ENCODE measurements around the gene AANAT.
A peak's percentile ranks its signal among the peaks of the same experiment; 100 is the strongest.
"Not testable (repeated sequence)": the region's sequence is repeated elsewhere in the genome, so short reads cannot be mapped to it uniquely, and the experiment has no call there.

Gene AANAT

DNA sequence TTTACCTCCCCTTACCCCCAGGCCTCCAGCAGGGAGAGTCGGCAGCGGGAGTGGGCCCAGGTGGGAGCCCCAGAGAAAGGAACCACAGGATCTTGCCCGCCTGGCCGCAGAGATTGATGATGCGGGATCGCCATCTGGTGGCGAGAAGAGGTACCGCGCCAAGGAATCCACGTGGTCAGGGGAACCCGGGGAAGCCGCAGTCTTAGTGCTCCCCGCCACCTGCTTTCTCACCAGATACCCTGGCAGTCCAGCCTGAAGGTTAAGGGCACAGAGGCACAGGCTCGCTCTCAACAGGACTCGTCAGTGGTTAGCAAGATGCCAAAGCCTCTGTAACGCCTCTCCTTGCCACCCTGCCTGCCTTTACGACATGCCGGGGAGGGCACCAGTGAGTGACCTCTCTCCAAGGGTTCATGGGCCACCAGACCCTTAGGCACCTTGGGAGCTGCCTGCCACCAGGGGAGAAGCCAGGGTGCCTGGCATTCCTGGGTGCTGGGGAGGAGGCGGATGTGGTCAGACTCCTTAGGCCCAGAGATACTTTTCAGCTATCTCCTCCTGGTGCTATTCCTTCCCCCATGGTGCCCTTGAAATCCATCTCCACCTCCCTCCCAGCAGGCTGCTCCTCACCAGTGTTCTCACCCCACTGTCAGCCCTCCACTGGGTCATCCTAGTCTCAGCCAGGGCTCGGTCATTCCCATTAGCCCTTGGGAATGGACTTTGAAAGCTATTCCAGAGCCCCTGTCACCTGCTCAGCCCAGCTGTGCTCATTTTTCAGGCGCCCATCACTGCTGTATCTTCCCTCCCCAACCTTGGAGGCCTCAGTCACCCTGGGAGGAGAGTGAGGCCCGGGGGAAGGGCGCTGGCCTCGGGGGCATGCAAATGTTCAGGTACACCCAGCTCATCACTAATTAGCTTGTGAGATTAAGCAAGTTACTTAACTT lies 39.3 kb downstream of the AANAT start:
- no peak for DNase-seq (ENCODE audit: low read depth)

DNA sequence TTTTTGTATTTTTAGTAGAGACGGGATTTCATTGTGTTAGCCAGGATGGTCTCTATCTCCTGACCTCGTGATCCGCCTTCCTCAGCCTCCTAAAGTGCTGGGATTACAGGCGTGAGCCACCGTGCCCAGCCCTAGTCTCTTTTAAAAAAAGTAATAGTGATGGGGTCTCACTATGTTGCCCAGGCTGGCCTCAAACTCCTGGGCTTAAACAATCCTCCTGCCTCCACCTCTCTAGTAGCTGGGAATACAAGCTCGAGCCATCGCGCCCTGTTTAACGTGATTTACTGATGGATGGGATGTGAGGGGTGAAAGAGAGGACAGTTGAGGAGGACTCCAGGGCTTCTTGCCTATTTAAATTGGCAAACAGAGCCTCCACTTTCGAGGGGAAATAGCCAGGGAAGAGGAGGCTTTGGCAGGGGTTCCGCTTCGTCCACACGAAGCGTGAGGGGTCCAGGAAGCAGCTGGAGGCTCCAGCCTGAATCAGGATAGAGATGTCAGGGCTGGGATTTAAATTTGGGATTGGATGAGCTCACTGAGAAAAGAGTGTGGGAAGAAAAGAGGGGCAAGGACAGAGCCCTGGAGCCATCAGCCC lies 41.2 kb downstream of the AANAT start:
- not testable (repeated sequence) for DNase-seq (ENCODE audit: low read depth)

DNA sequence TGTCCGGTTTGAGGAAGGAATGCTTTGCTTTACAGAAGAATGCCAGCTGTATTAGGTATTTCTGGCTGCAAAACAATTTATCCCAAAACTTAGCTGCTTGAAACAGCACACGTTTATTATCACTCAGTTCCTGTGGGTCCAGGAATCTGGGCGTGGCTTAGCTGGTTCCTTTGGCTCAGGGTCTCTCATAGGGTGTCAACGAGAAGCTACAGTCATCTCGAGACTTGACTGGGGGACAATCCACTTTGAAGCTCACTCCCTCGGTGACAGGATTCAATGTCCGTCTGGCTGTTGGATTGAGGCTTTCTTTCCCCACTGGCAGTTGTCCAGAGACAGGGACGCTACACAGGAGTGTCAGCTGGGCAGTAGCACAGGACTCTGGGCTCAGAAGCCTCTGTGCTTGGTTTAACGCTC lies 43.4 kb downstream of the AANAT start:
- no peak for DNase-seq (ENCODE audit: low read depth)

DNA sequence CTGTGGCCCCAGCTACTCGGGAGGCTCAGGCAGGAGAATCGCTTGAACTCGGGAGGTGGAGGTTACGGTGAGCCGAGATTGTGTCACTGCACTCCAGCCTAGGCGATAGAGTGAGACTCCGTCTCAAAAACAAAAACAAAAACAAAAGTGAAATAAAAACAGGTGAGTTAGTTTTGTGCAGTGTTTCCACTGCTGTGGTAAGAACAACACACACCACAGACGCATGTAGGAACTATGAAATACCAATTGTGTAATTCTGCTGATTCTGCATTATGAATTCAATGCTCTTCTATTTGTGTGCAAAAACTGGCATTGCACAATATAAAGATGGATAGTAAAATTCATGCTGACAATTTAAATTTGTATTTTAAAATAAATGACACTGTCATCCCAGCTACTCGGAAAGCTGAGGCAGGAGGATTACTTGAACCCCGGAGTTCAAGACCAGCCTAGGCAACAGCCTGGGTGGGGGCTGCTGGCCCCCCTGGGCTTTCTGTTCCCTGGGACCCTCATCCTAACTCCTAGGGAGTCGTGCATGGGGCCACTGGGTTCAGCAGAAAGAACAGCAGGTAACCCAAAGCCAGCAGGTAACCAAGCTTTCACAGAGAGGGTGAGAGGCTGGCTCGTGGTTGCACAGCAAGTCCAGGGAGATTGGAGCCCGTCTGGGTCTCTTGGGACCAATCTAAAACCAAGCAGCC lies 44.4 kb downstream of the AANAT start:
- DNase-seq (ENCODE audit: low read depth), result no peak

DNA sequence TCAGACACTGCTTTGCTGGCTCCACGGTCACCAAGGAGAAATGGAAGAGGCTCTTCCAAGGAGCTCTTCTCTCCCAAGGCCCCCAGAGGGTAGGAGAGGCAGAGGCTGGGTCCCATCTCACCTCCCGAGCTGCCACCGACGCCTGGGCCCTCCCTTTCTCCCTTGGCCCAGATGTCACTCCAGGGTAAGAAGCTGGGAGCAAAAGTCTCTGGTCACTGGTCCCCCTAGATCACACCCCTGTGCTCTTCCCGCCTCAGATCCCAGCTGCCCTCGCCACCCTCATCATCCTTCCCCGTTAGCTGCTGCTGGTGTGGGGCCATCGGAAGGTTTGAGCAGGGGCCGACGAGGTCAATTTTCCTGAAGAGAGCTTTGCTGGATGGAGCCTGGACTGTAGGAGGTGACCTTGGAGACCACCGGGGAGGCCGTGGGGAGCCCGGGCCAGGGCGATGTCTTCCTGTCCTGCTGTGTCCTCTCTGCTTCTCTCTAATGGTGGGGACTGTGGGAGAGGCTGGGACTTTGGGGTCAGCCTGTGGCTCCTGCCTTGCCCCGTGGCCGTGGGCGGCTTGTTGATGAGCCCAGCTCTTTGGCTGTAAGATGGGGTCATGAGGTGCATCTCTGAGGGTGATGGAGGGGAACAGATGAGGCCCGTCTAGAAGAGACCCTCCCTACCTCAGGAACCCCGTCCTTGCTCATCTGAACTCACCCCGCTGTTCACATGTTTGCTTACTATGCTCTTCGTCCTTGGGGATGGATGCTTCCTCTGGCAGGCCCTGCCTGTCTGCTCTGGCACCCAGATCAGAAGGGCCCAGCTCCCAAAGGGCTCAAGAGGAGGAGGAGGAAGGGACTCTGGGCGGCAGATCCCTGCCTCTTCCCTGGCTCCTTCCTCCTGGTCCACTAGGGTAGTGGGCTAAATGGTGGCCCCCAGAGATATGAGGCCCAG lies 45.2 kb downstream of the AANAT start:
- no peak for DNase-seq (ENCODE audit: low read depth)

DNA sequence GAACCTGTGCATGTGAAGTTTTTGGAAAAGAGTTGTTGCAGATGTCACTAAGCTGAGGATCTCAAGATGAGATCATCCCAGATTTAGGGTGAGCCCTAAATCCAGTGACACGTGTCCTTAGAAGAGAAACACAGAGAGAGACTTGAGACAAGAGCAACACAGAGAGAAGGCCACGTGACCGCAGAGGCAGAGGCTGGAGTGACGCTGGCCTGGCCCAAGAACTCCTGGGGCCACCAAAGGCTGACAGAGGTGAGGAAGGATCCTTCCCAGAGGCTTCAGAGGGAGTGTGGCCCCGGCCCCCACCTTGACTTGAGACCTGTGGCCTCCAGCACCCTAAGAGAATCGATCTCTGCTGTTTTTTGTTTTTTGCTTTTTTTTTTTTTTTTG lies 45.9 kb downstream of the AANAT start:
- no peak for DNase-seq (ENCODE audit: low read depth)

DNA sequence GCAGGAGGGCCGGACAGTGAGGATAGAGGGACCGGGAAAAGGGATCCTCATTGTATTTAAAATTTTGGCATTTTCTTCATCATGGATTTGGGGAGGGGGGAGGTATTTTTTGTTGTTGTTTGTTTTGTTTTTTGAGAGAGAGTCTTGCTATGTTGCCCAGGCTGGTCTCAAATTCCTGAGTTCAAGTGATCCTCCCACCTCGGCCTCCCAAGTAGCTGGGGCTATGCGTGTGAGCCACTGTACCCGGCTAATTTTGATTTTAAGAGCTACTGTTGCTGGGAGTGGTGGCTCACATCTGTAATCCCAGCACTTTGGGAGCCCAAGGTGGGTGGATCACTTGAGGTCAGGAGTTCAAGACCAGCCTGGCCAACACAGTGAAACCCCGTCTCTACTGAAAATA lies 47.0 kb downstream of the AANAT start:
- not testable (repeated sequence) for DNase-seq (ENCODE audit: low read depth)

DNA sequence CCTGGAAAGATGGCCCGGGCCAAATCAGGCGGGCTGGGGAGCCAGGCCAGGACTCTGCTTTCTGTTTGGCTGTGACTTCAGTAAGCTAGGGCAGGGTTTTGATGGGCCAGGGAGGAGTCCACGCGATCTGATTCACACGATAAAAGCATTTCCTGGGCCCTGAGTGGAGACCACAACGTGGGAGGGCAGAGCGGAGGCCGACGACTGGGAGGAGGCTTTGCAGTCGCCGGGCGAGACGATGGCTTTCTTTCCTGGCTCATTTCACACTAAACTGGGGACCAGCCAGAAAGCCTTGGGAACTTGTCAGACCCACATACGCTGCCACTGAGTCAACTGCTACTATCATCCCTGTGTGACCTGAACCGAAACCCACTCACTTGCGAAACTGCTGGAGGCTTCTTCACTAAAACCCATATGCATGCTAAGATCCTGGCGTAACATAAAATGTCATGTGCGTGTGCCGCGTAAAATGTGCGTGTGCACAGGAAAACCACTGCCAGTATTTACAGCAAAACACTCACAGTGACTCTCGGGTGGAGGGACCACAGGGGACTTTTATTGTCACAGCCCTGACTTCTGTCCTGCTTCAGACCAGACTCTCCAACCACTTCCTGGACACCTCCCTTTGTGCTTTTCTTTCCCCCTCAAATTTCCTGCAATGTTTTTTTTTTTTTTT lies 48.0 kb downstream of the AANAT start:
- peak; percentile 98 for DNase-seq (ENCODE audit: low read depth)

DNA sequence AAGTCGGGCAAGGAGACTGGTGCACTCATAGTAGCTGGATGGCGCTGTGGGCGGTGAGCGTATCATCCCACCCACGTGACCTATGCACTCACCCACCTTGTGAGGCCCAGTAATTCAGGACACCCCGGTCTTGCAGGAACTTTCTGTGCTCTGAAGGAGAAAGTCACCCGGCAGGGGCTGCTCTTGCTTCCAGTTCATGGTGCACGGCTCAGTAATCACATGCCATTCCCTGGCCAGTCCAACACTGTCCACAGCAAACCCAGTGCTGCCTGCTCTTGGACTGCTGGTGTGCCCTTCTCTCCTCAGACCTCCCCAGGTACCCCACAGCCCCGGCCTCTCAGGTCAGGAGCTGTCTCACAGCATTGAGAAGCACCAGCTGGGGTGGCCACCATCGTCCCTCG lies 50.2 kb downstream of the AANAT start:
- no peak for DNase-seq (ENCODE audit: low read depth)

DNA sequence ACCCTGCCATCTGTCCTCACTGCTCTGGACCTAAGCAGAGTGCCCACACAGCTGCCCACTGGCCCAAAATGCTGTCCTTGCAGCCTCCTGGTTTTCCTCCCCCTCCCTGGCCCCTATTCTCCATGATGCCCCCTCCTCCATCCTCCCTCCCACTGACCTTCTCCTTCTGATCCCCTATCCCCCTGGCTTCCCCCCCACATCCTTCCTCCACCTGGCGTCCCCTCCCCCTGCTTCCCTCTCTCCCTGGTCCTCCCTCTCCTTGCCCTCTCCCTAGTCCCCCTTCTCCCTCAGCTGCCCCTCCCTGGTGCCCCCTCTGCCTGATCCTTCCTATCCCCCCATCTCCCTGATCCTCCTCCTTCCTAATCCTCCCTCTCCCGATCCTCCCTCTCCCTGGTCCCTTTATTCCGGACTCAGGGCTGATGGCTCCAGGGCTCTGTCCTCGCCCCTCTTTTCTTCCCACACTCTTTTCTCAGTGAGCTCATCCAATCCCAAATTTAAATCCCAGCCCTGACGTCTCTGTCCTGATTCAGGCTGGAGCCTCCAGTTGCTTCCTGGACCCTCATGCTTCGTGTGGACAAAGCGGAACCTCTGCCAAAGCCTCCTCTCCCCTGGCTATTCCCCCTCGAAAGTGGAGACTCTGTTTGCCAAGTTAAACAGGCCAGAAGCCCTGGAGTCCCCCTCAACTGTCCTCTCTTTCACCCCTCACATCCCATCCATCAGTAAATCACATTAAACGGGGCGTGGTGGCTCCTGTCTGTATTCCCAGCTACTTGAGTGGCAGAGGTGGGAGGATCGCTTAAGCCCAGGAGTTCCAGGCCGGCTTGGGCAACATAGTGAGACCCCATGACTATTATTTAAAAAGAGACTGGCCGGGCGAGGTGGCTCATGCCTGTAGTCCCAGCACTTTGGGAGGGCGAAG lies 51.9 kb downstream of the AANAT start:
- no peak for DNase-seq (ENCODE audit: low read depth)
